ENCODE results near the gene CECR2.

- peak in 1 of 7 experiments; percentile 21 for TF ChIP-seq CTCF (IDR thresholded peaks at IDR 0.05)
- TF ChIP-seq POLR2A (IDR thresholded peaks at IDR 0.05) = no peak
Measured at GRCh38 chr22:17366830-17367229, 2.4 kb upstream of the CECR2 start.
